Mesendoderm (in vitro differentiated cells): ENCODE data around the gene NINJ1.
A peak's percentile ranks its signal among the peaks of the same experiment; 100 is the strongest.

ENCODE experiments used
- DNase-seq: peaks from one replicate; pipeline ENCODE4 v3.0.0; 2013
- H2AK5ac ChIP-seq: 2 replicates; pipeline ENCODE4 v1.6.1; 2013; ENCODE audit warnings: low read length, inconsistent platforms
- H2BK120ac ChIP-seq: 2 replicates; pipeline ENCODE4 v1.6.1; 2013; ENCODE audit warnings: low read depth, mild to moderate bottlenecking, low read length, moderate library complexity, mixed read lengths
- H2BK15ac ChIP-seq: replicated peaks from 2 replicates; pipeline ENCODE4 v1.6.1; 2013; ENCODE audit warnings: low read depth, mild to moderate bottlenecking, moderate library complexity
- H2BK5ac ChIP-seq: 2 replicates; pipeline ENCODE4 v1.6.1; 2013; ENCODE audit warnings: low read length, inconsistent platforms
- H3K18ac ChIP-seq: 2 replicates; pipeline ENCODE4 v1.6.1; 2013; ENCODE audit warnings: mild to moderate bottlenecking, low read length, mixed read lengths
- H3K23ac ChIP-seq: one replicate; pipeline ENCODE4 v1.6.1; 2013; ENCODE audit warnings: low read length
- H3K27ac ChIP-seq: 2 replicates; pipeline ENCODE4 v1.5.1; 2013; ENCODE audit warnings: low read depth, mild to moderate bottlenecking, inconsistent platforms, low read length, moderate library complexity
- H3K27me3 ChIP-seq: 2 replicates; pipeline ENCODE4 v1.6.1; 2013; ENCODE audit warnings: low read length, control low read depth, mild to moderate bottlenecking, inconsistent platforms; ENCODE audit not compliant: insufficient read depth, poor library complexity
- H3K36me3 ChIP-seq: 2 replicates; pipeline ENCODE4 v1.6.1; 2013; ENCODE audit warnings: low read length, inconsistent platforms; ENCODE audit not compliant: control insufficient read depth, insufficient read depth
- H3K4ac ChIP-seq: one replicate; pipeline ENCODE4 v1.6.1; 2013; ENCODE audit warnings: low read depth, mild to moderate bottlenecking, low read length, moderate library complexity
- H3K4me1 ChIP-seq: 2 replicates; pipeline ENCODE4 v1.6.1; 2013; ENCODE audit warnings: low read depth, low read length, inconsistent platforms; ENCODE audit not compliant: control insufficient read depth
- H3K4me2 ChIP-seq: 2 replicates; pipeline ENCODE4 v1.6.1; 2013; ENCODE audit warnings: low read length
- H3K4me3 ChIP-seq: 2 replicates; pipeline ENCODE4 v1.5.1; 2013; ENCODE audit warnings: mild to moderate bottlenecking, low read length
- H3K56ac ChIP-seq: one replicate; pipeline ENCODE4 v1.6.1; 2013; ENCODE audit warnings: low read length
- H3K79me1 ChIP-seq: 2 replicates; pipeline ENCODE4 v1.6.1; 2013; ENCODE audit warnings: low read length, inconsistent platforms
- H3K79me2 ChIP-seq: 2 replicates; pipeline ENCODE4 v1.6.1; 2013; ENCODE audit warnings: mild to moderate bottlenecking, low read length; ENCODE audit not compliant: control insufficient read depth, insufficient read depth
- H3K9ac ChIP-seq: 2 replicates; pipeline ENCODE4 v1.6.1; 2013; ENCODE audit warnings: low read length, inconsistent platforms
- H4K5ac ChIP-seq: one replicate; pipeline ENCODE4 v1.6.1; 2013; ENCODE audit warnings: low read length
- H4K8ac ChIP-seq: one replicate; pipeline ENCODE4 v1.6.1; 2013; ENCODE audit warnings: low read depth, mild to moderate bottlenecking, control low read depth, low read length, moderate library complexity
- WGBS: extraction: QIAGEN DNeasy Blood & Tissue Kit; methylation state at CpG from one replicate; pipeline ENCODE4 v1.1.7; 2013; ENCODE audit warnings: low lambda C conversion rate, missing lambda C conversion rate; ENCODE audit not compliant: insufficient coverage; ENCODE audit errors: extremely low coverage; 5-methylcytosine and 5-hydroxymethylcytosine counted together

Gene NINJ1

GRCh38 chr9:93126151-93126781 lies 7.8 kb downstream of the NINJ1 start:
- H4K8ac ChIP-seq = no peak overlapping the region
- H3K9ac ChIP-seq = no peak overlapping the region
- H2AK5ac ChIP-seq = no peak overlapping the region
- no peak for DNase-seq
- no peak overlapping the region for H2BK15ac ChIP-seq
- no CpG with 5 or more reads among the region's 23 CpGs for WGBS
- no peak overlapping the region for H3K23ac ChIP-seq
- H3K56ac ChIP-seq = peak overlapping the region; percentile 49
- no peak overlapping the region for H3K18ac ChIP-seq
- no peaks in the 10 kb centered on the region for H3K4me1 ChIP-seq
- H3K4me2 ChIP-seq = no peak overlapping the region
- H3K27me3 ChIP-seq = no peaks in the 10 kb centered on the region
- no peak overlapping the region for H3K4ac ChIP-seq
- no peak overlapping the region for H4K5ac ChIP-seq
- no peak overlapping the region for H3K4me3 ChIP-seq
- no peak overlapping the region for H2BK120ac ChIP-seq
- no peaks in the 10 kb centered on the region for H3K79me1 ChIP-seq
- no peak overlapping the region for H2BK5ac ChIP-seq
- H3K79me2 ChIP-seq = no peaks in the 10 kb centered on the region
- H3K27ac ChIP-seq = no peak overlapping the region
- H3K36me3 ChIP-seq = no peaks in the 10 kb centered on the region

- no peaks in the 10 kb centered on the region for H3K79me1 ChIP-seq
- no peaks in the 10 kb centered on the region for H3K4me1 ChIP-seq
- no peak overlapping the region for H2BK5ac ChIP-seq
- no peak for DNase-seq
- no peaks in the 10 kb centered on the region for H3K27me3 ChIP-seq
- H2AK5ac ChIP-seq = no peak overlapping the region
- no peak overlapping the region for H4K5ac ChIP-seq
- H3K27ac ChIP-seq = no peak overlapping the region
- no peaks in the 10 kb centered on the region for H3K79me2 ChIP-seq
- H3K36me3 ChIP-seq = no peaks in the 10 kb centered on the region
- no peak overlapping the region for H3K18ac ChIP-seq
- H3K4ac ChIP-seq = no peak overlapping the region
- H2BK120ac ChIP-seq = no peak overlapping the region
- WGBS = no CpG with 5 or more reads among the region's 10 CpGs
- H4K8ac ChIP-seq = no peak overlapping the region
- no peak overlapping the region for H2BK15ac ChIP-seq
- H3K23ac ChIP-seq = no peak overlapping the region
- no peak overlapping the region for H3K4me2 ChIP-seq
- H3K4me3 ChIP-seq = no peak overlapping the region
- no peak overlapping the region for H3K9ac ChIP-seq
- H3K56ac ChIP-seq = no peak overlapping the region
These were observed 8.6 kb downstream of the NINJ1 start for GRCh38 chr9:93125331-93125894.

- Histone ChIP-seq H3K36me3 (no peaks in the 10 kb centered on the region), H3K4ac (no peak overlapping the region)
- no CpG with 5 or more reads among the region's 16 CpGs for WGBS
These were observed 9.3 kb downstream of the NINJ1 start for GRCh38 chr9:93124793-93125192.

GRCh38 chr9:93123561-93124283 lies 10.3 kb downstream of the NINJ1 start:
- no peak overlapping the region for H3K4ac ChIP-seq
- no peak overlapping the region for H2BK5ac ChIP-seq
- no peaks in the 10 kb centered on the region for H3K36me3 ChIP-seq
- H3K79me2 ChIP-seq = no peaks in the 10 kb centered on the region
- no peak overlapping the region for H2BK120ac ChIP-seq
- H3K4me2 ChIP-seq = no peak overlapping the region
- no peak overlapping the region for H3K9ac ChIP-seq
- H3K4me3 ChIP-seq = no peak overlapping the region
- H3K4me1 ChIP-seq = no peaks in the 10 kb centered on the region
- no peak overlapping the region for H2AK5ac ChIP-seq
- H3K18ac ChIP-seq = no peak overlapping the region
- no peak overlapping the region for H3K27ac ChIP-seq
- no peak overlapping the region for H3K23ac ChIP-seq
- H2BK15ac ChIP-seq = no peak overlapping the region
- no peak for DNase-seq
- H3K56ac ChIP-seq = no peak overlapping the region
- H3K27me3 ChIP-seq = no peaks in the 10 kb centered on the region
- no peaks in the 10 kb centered on the region for H3K79me1 ChIP-seq
- H4K5ac ChIP-seq = no peak overlapping the region
- WGBS = no CpG with 5 or more reads among the region's 14 CpGs
- no peak overlapping the region for H4K8ac ChIP-seq

More at GRCh38 chr9:93124793-93125192, 9.3 kb downstream of the NINJ1 start:
- no peak overlapping the region for H3K4me2 ChIP-seq
- no peaks in the 10 kb centered on the region for H3K79me1 ChIP-seq
- no peak overlapping the region for H3K4me3 ChIP-seq
- no peak overlapping the region for H3K56ac ChIP-seq
- no peak overlapping the region for H4K8ac ChIP-seq
- no peaks in the 10 kb centered on the region for H3K79me2 ChIP-seq
- H2BK5ac ChIP-seq = no peak overlapping the region
- DNase-seq = no peak
- H3K27ac ChIP-seq = no peak overlapping the region
- H2BK15ac ChIP-seq = no peak overlapping the region
- H3K4me1 ChIP-seq = no peaks in the 10 kb centered on the region
- no peak overlapping the region for H3K18ac ChIP-seq
- no peak overlapping the region for H4K5ac ChIP-seq
- no peaks in the 10 kb centered on the region for H3K27me3 ChIP-seq
- H2BK120ac ChIP-seq = no peak overlapping the region
- H3K9ac ChIP-seq = no peak overlapping the region
- no peak overlapping the region for H2AK5ac ChIP-seq
- H3K23ac ChIP-seq = no peak overlapping the region

GRCh38 chr9:93122721-93123221 lies 11.3 kb downstream of the NINJ1 start:
- Histone ChIP-seq H3K79me1 (no peaks in the 10 kb centered on the region), H3K79me2 (no peaks in the 10 kb centered on the region), H4K5ac (no peak overlapping the region), H3K27ac (no peak overlapping the region), H3K4me2 (no peak overlapping the region), H3K27me3 (no peaks in the 10 kb centered on the region), H3K56ac (no peak overlapping the region), H3K4me3 (no peak overlapping the region), H3K9ac (no peak overlapping the region), H2BK5ac (no peak overlapping the region), H3K4ac (no peak overlapping the region), H2BK120ac (no peak overlapping the region), H2AK5ac (no peak overlapping the region), H2BK15ac (no peak overlapping the region), H3K36me3 (no peaks in the 10 kb centered on the region), H3K23ac (no peak overlapping the region), H3K4me1 (no peaks in the 10 kb centered on the region), H3K18ac (no peak overlapping the region), H4K8ac (no peak overlapping the region)
- no CpG with 5 or more reads among the region's 14 CpGs for WGBS
- DNase-seq = no peak
